EH (cell line): ENCODE measurements around the gene HNMT.
"Not testable (repeated sequence)": the region's sequence is repeated elsewhere in the genome, so short reads cannot be mapped to it uniquely, and the experiment has no call there.

Experiments used
- DNase-seq: peaks from one replicate; pipeline ENCODE4 v3.0.0-alpha.2; 2015; ENCODE audit warnings: low read depth

Gene HNMT

DNA sequence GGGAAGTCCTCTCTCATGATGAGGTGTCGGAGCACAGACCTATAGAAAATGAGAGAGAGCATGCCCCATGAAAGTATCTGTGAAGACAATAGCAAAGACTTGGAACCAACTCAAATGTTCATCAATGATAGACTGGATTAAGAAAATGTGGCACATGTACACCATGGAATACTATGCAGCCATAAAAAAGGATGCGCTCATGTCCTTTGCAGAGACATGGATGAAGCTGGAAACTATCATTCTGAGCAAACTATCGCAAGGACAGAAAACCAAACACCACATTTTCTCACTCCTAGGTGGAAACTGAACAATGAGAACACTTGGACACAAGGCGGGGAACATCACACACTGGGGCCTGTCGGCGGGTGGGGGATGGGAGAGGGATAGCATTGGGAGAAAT, 79.3 kb downstream of the HNMT start:
- DNase-seq, result not testable (repeated sequence)

DNA sequence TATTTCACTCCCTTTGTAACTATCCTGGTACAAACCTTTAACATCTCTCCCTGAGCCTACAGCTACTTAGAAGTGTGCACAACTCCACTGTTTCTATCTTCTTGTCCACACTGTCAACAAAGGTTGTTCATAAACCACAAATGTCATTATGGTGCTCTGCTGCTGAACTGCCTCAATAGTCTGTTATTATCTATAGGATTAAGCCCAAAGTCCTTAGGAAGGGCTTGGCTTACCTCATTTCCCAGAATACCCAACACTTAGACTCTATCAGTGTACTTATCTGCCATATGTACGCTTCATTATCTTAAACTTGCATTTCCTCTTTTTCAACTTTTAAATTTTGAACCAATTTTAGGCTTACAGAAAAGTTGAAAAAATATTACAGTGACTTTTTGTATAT, 94.2 kb downstream of the HNMT start:
- DNase-seq, result no peak

DNA sequence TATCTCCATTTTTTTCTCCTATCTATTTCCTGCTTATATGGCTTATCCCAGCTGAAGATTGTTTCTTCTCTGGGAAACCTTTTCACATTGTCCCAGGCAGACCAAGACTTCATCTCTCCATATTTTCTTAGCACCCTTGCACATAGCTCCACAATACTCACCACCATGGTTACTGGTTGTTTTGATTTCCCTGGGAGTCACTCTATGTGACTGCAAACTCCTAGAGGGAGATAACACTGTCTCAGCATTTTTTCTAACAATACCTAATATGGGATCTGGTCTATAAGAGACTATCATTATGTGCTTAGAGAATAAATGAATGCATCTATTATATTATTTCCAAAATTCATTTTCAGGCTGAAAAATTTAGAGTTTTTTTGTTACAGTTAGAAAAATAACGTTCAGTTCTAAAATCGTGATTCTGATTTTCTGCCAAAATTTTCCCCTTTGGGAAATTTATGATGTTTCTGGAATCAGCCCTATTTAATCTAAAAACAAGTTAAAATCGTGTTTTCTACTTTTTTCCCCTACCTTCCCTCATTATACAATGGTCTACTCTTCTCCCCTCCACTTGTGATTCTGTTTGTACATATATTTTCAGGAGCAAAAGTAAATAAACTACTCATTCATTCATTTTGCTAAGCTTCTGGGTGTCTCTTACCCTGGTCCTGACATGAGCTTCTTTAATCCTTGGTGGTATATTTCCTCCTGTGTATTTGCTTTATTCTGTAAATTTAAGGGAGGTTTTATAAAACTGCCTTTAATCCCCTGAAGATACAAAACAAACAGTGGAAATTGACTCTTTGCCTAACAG, 95.4 kb downstream of the HNMT start:
- peak; percentile 7 for DNase-seq

DNA sequence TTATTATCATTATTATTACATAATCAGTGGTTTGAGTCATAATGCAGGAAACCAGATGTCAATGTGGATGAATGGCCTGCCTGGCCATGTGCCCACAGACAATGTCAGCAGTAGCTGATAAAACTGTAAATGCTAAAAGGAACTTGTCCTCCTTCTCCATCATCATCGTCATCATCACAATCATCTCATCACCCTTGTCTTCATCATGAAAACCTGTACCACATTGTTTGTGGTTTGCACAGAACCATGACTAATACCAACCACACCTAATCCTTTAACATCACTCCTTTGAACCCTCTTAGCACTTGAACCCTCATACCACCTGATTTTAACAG, 96.0 kb downstream of the HNMT start:
- DNase-seq, result peak; percentile 58

DNA sequence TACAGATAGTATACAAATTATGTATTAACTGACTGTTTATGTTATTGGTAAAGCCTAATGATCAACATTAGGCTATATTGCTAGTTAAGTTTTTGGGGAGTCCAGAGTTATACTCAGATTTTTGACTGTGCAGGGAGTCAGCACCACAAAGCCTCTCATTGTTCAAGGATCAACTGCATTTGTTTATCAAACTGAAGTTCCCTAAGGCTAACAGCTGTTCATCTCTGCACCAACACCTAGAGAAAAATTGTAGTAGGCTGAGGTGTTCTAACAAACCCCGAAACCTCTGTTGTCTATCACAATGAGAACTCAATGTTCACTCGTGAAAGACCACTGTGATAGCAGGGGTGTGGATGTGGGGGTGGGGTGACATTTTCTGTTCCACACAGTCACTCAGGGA, 97.7 kb downstream of the HNMT start:
- no peak for DNase-seq

DNA sequence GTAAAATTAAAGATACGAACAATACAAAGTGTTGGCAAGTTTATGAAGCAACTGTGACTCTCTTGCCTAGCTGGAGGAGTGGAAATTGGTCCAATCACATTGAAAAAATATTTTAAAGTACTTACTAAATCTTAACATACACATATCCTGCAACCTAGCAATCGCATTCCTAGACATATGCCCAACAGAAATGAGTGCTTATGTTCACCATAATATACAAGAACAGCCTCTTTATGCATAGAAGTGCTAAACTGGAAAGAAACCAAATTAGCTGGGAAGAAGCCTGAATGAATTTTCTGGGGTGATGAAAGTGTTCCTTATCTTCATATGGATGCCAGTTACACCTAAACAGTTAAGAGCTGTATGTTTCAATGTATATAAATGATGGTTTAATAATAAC, 98.9 kb downstream of the HNMT start:
- no peak for DNase-seq
